GM12878 (cell line): ENCODE results near the gene MLPH. TPM values are rescaled to one million over a fixed set of nuclear protein-coding genes. Genes with fewer than 3 reads are reported as not detected.

Source experiments
- ATAC-seq: fragments of 200-7000 bp; cut with Tn5 transposase; 3 replicates; pipeline ENCODE4 v1.9.1; 2020; ENCODE audit warnings: mild to moderate bottlenecking, moderate library complexity
- BruUV-seq: library from RNA; stranded (reverse); fragments of 400-500 nt; replicated peaks from 2 replicates; lab custom pipeline; 2021; lab: Mats Ljungman, UMichigan
- CTCF ChIA-PET: fragments of 300-600 bp; sonication (Branson Sonifier 250); formaldehyde crosslinking; extraction: SDS; loops from one replicate; lab custom pipeline; 2021; ENCODE audit warnings: inconsistent platforms; lab: Yijun Ruan, JAX
- POLR2A ChIA-PET: fragments of 350-600 bp; formaldehyde crosslinking; extraction: SDS; loops from one replicate; lab custom pipeline; 2021; ENCODE audit warnings: inconsistent platforms; lab: Charles Lee
- RAD21 ChIA-PET: fragments of 300-600 bp; sonication (Branson Sonifier 250); formaldehyde crosslinking; loops from one replicate; lab custom pipeline; 2023; ENCODE audit warnings: antibody characterized with exemption; ENCODE audit not compliant: unreplicated experiment; lab: Charles Lee
- SMC1A ChIA-PET: fragments of 300-600 bp; sonication (Branson Sonifier 250); formaldehyde crosslinking; loops from one replicate; lab custom pipeline; 2023; ENCODE audit not compliant: unreplicated experiment, uncharacterized antibody; lab: Charles Lee
- DNase-seq: peaks from one replicate; pipeline ENCODE4 v3.0.0-alpha.2; 2011; ENCODE audit warnings: low read depth, low spot score
- FAIRE-seq: peaks from 3 replicates; lab custom pipeline; 2011; peaks lifted over from hg19 to GRCh38; lab: Jason Lieb, UNC
- H2AFZ ChIP-seq: 2 replicates; pipeline ENCODE4 v1.6.0; 2011; ENCODE audit warnings: low read depth, low read length, control low read depth; ENCODE audit not compliant: control insufficient read depth
- H3K27ac ChIP-seq: 2 replicates; pipeline ENCODE4 v1.5.1; 2011; ENCODE audit warnings: control low read depth; ENCODE audit not compliant: control insufficient read depth, insufficient read depth
- H3K27me3 ChIP-seq, 2 experiments: replicated peaks in 1 of 2; 2 replicates each; pipeline versions ENCODE4 v1.6.0 to v1.6.1; 2011; ENCODE audit warnings: low read length in 1 of 2; ENCODE audit not compliant: control insufficient read depth in 2 of 2, insufficient read depth in 2 of 2
- H3K36me3 ChIP-seq, 2 experiments: 2 replicates each; pipeline ENCODE4 v1.5.1; 2011; ENCODE audit warnings: low read length in 1 of 2; ENCODE audit not compliant: control insufficient read depth in 2 of 2, insufficient read depth in 2 of 2
- H3K4me1 ChIP-seq: 2 replicates; pipeline ENCODE4 v1.6.1; 2011; ENCODE audit warnings: mild to moderate bottlenecking, low read length, moderate library complexity, mixed read lengths; ENCODE audit not compliant: control insufficient read depth, insufficient read depth
- H3K4me2 ChIP-seq: 2 replicates; pipeline ENCODE4 v1.6.0; 2011; ENCODE audit warnings: control low read depth; ENCODE audit not compliant: control insufficient read depth, insufficient read depth
- H3K4me3 ChIP-seq: fragments of 200-600 bp; sonication (generic); 2 replicates; pipeline ENCODE4 v1.5.1; 2016
- H3K79me2 ChIP-seq: 2 replicates; pipeline ENCODE4 v1.6.0; 2011; ENCODE audit warnings: low read length; ENCODE audit not compliant: control insufficient read depth, insufficient read depth
- H3K9ac ChIP-seq: 2 replicates; pipeline ENCODE4 v1.8.0; 2011; ENCODE audit warnings: low read length, control low read depth, mixed read lengths; ENCODE audit not compliant: control insufficient read depth, insufficient read depth
- H3K9me3 ChIP-seq: replicated peaks from 3 replicates; pipeline ENCODE4 v1.5.1; 2011; ENCODE audit warnings: mild to moderate bottlenecking, low read length; ENCODE audit not compliant: control insufficient read depth, insufficient read depth
- H4K20me1 ChIP-seq: 2 replicates; pipeline ENCODE4 v1.6.0; 2011; ENCODE audit not compliant: control insufficient read depth, insufficient read depth
- CHD4 ChIP-seq: fragments of 200-600 bp; sonication (generic); IDR thresholded peaks from 2 replicates; pipeline ENCODE4 v1.6.1; 2016; ENCODE audit warnings: mild to moderate bottlenecking
- EGR1 ChIP-seq, 2 experiments: IDR thresholded peaks; 1 replicate in 1 of 2; 2 replicates in 1 of 2; pipeline ENCODE4 v1.6.1; 2011 to 2012; ENCODE audit warnings: low read depth in 2 of 2, low read length in 2 of 2, borderline replicate concordance in 1 of 2, mild to moderate bottlenecking in 1 of 2, moderate library complexity in 1 of 2
- ETV6 ChIP-seq, 2 experiments: fragments of 450-650 bp in 1 of 2; IDR thresholded peaks in 1 of 2; conservative IDR thresholded peaks in 1 of 2; 2 replicates each; pipeline ENCODE4 v1.6.1; 2014; ENCODE audit warnings: antibody characterized with exemption in 1 of 2, borderline replicate concordance in 1 of 2, low read depth in 1 of 2, mild to moderate bottlenecking in 1 of 2, moderate library complexity in 1 of 2
- FOXK2 ChIP-seq: fragments of 450-650 bp; IDR thresholded peaks from 2 replicates; pipeline ENCODE4 v1.6.1; 2017; ENCODE audit warnings: mild to moderate bottlenecking, moderate library complexity
- KLF5 ChIP-seq: fragments of 450-650 bp; IDR thresholded peaks from 2 replicates; pipeline ENCODE4 v1.6.1; 2014; ENCODE audit warnings: mild to moderate bottlenecking; ENCODE audit not compliant: partially characterized antibody
- MEF2B ChIP-seq: fragments of 450-650 bp; IDR thresholded peaks from 2 replicates; pipeline ENCODE4 v1.6.1; 2018; ENCODE audit warnings: mild to moderate bottlenecking, moderate library complexity; ENCODE audit not compliant: partially characterized antibody, poor library complexity, severe bottlenecking
- MXI1 ChIP-seq: fragments of 150-350 bp; IDR thresholded peaks from 2 replicates; pipeline ENCODE4 v1.6.1; 2011; ENCODE audit warnings: low read depth, mild to moderate bottlenecking, inconsistent platforms, low read length, improper control_type of control experiment
- NBN ChIP-seq: fragments of 450-650 bp; IDR thresholded peaks from 2 replicates; pipeline ENCODE4 v1.6.1; 2016
- NFXL1 ChIP-seq: fragments of 450-650 bp; IDR thresholded peaks from 2 replicates; pipeline ENCODE4 v1.6.1; 2017; ENCODE audit warnings: antibody characterized with exemption, mild to moderate bottlenecking, borderline replicate concordance
- SP1 ChIP-seq: IDR thresholded peaks from one replicate; pipeline ENCODE4 v1.6.1; 2011; ENCODE audit warnings: low read depth, low read length
- SREBF2 ChIP-seq: IDR thresholded peaks from 2 replicates; pipeline ENCODE4 v1.6.1; 2012; ENCODE audit warnings: mild to moderate bottlenecking, low read length
- TAF1 ChIP-seq: IDR thresholded peaks from 2 replicates; pipeline ENCODE4 v1.6.1; 2011; ENCODE audit warnings: mild to moderate bottlenecking, low read depth, low read length, borderline replicate concordance
- TBL1XR1 ChIP-seq: IDR thresholded peaks from 2 replicates; pipeline ENCODE4 v1.6.1; 2012; ENCODE audit warnings: low read depth, low read length, improper control_type of control experiment
- TCF7 ChIP-seq: IDR thresholded peaks from 2 replicates; pipeline ENCODE4 v1.6.1; 2014; ENCODE audit warnings: antibody characterized with exemption, borderline replicate concordance
- YBX1 ChIP-seq: fragments of 450-650 bp; IDR thresholded peaks from 2 replicates; pipeline ENCODE4 v1.6.1; 2016; ENCODE audit warnings: antibody characterized with exemption
- ZBTB11 ChIP-seq: fragments of 450-650 bp; formaldehyde crosslinking; IDR thresholded peaks from 2 replicates; pipeline ENCODE4 v1.5.0; 2022; ENCODE audit warnings: mild to moderate bottlenecking, missing genetic modification characterization
- ZNF622 ChIP-seq: fragments of 450-650 bp; IDR thresholded peaks from 2 replicates; pipeline ENCODE4 v1.6.1; 2017; ENCODE audit warnings: mild to moderate bottlenecking, inconsistent platforms
- ZZZ3 ChIP-seq: IDR thresholded peaks from 2 replicates; pipeline ENCODE4 v1.6.1; 2011; ENCODE audit warnings: low read depth; ENCODE audit not compliant: control insufficient read depth, insufficient read length
- WGBS: methylation state at CpG from one replicate; pipeline ENCODE4 v1.1.6; 2016; ENCODE audit warnings: low lambda C conversion rate; ENCODE audit not compliant: insufficient replicate concordance, insufficient coverage; ENCODE audit errors: missing lambda C conversion rate; 5-methylcytosine and 5-hydroxymethylcytosine counted together
- in situ Hi-C: fragments of 300-500 bp; cut with MboI; formaldehyde crosslinking; loops from 9 replicates; pipeline ENCODE4 v1.14.3; 2018; ENCODE audit warnings: mixed read lengths
- intact Hi-C: fragments of 100-400 bp; cut with micrococcal nuclease; formaldehyde crosslinking; loops from one replicate; pipeline ENCODE4 v1.14.2; 2022; ENCODE audit not compliant: unreplicated experiment
- polyA plus RNA-seq, 11 experiments: library from polyadenylated mRNA; depleted of rRNA in 4 of 11; unstranded in 6 of 11; stranded (reverse) in 5 of 11; fragments of >200 nt; fragmentation: Nextera tagmentation in 4 of 11; fragmentation: Illumina TruSeq in 1 of 11; extraction: Ambion mirVana in 4 of 11; extraction: Trizol in 1 of 11; gene quantifications; 1 replicate in 1 of 11; 2 replicates in 10 of 11; pipeline versions ENCODE4 v1.2.1 to v1.2.3, GENCODE V29; 2011 to 2016; ENCODE audit warnings: inconsistent platforms in 2 of 11, missing spikeins in 2 of 11, low read depth in 1 of 11
- total RNA-seq, 4 experiments: library from RNA; depleted of rRNA in 3 of 4; stranded (reverse); fragments of >200 nt in 3 of 4; fragmentation: Illumina TruSeq in 1 of 4; extraction: Trizol in 1 of 4; gene quantifications; 2 replicates each; pipeline versions ENCODE4 v1.2.1 to v1.2.3, GENCODE V29; 2013 to 2021

Gene MLPH
- total and polyA plus RNA-seq, 10 of the 15 experiments (the other 5 are each of a cell fraction or from before 2014, with no cell fraction given), result 0.16 to 0.85 TPM; not detected in 8

GRCh38 chr2:237491515-237492118 is 4.6 kb downstream of the MLPH start:
- CTCF ChIA-PET, result no interaction called here
- in situ Hi-C loops, result no loop called here

DNA sequence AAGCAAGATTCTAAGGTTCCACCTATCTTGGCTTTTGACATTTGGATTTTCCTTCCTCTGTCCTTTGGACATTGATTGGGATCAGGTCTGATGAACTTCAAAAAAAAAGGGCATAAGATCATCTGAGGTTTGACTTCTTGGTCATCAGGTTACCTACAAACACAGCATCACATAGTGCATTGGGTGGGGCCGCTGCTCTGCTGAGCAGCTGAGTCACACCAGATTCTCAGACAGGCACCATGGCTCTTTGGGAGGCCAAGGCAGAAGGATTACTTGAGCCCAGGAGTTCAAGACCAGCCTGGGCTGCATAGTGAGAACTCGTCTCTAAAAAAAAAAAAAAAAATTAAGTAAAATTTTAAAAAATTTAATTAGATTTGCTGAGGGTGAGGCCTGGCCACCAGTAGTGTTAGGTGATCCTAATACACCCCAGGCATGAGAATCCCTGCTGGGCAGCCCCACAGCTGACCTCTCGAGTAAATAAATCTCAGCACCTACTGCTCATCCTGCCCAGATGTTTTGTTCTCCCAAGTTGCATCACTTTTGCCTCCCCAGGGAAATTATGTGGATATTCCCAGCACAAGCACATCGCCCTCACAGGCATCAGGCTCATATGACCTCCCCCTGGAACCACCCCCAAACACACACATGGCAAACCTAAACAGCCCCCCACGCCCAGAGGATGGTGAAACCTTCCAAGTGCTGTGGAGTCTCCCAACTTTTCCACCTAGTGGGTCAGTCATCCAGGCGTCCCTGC is 5.3 kb downstream of the MLPH start:
- peaks cover 14% of the 10 kb centered on the region for H3K9me3 ChIP-seq
- no peaks in the 10 kb centered on the region for H4K20me1 ChIP-seq
- no peak overlapping the region for H3K4me3 ChIP-seq
- in situ Hi-C loops, result no loop called here
- CTCF ChIA-PET, result no interaction called here
- 0% methylated on average over 5 of the region's 6 CpGs for WGBS
- no peaks in the 10 kb centered on the region for H3K36me3 ChIP-seq
- no peak overlapping the region for H3K4me2 ChIP-seq
- intact Hi-C loops, result no loop called here
- H3K4me1 ChIP-seq, result no peaks in the 10 kb centered on the region
- H2AFZ ChIP-seq, result no peak overlapping the region
- RAD21 ChIA-PET, result no interaction called here
- no peak for ATAC-seq
- H3K27ac ChIP-seq, result no peak overlapping the region
- FAIRE-seq, result no peak
- peaks cover 4% of the 10 kb centered on the region in 2 experiments; a peak in 2 of 4 replicates for H3K27me3 ChIP-seq
- SMC1A ChIA-PET, result interaction anchor here (1.1 kb wide), 1 partner anchor 21 kb away, joined by 3 read pairs; no protein-coding TSS in a partner anchor
- no peak overlapping the region for H3K9ac ChIP-seq
- no peaks in the 10 kb centered on the region for H3K79me2 ChIP-seq
- no peak for DNase-seq
- POLR2A ChIA-PET, result no interaction called here
- no TSS peak for BruUV-seq
- TF ChIP-seq MXI1 (no peak), EGR1 (IDR thresholded peaks at IDR 0.05; ENCODE audit: borderline replicate concordance in 1 of 2, low read depth in 2 of 2, low read length in 2 of 2) (no peak), NBN (no peak), ZBTB11 (CRISPR knock-in tag) (no peak), ZNF622 (no peak), MEF2B (no peak), TBL1XR1 (no peak), ZZZ3 (no peak), NFXL1 (no peak)

More at GRCh38 chr2:237491515-237492118, 4.6 kb downstream of the MLPH start:
- no peaks in the 10 kb centered on the region for H3K4me1 ChIP-seq
- intact Hi-C loops, result no loop called here
- RAD21 ChIA-PET, result no interaction called here
- no peaks in the 10 kb centered on the region for H3K36me3 ChIP-seq
- no peak for TF ChIP-seq CHD4
- no peak for TF ChIP-seq YBX1
- TF ChIP-seq TAF1, result no peak
- no peak for TF ChIP-seq SREBF2
- no peak for TF ChIP-seq FOXK2
- no peak for TF ChIP-seq TCF7
- TF ChIP-seq SP1, result no peak
- TF ChIP-seq ETV6 (conservative IDR thresholded peaks at IDR 0.05 in 1 of 2, IDR thresholded peaks at IDR 0.05 in 1 of 2; ENCODE audit: borderline replicate concordance in 1 of 2, low read depth in 1 of 2), result no peak
- no peak for TF ChIP-seq KLF5
- TF ChIP-seq, all 136 proteins: peak for 0
- BruUV-seq, result no TSS peak
- ATAC-seq, result no peak
- no peak overlapping the region for H3K27ac ChIP-seq
- DNase-seq, result no peak
- H3K9ac ChIP-seq, result no peak overlapping the region
- ChIA-PET POLR2A (no interaction called here), SMC1A (interaction anchor here (1.1 kb wide), 1 partner anchor 22 kb away, joined by 3 read pairs; no protein-coding TSS in a partner anchor)
- peaks cover 14% of the 10 kb centered on the region for H3K9me3 ChIP-seq
- peaks cover 4 to 7% of the 10 kb centered on the region in 2 experiments; a peak in 2 of 4 replicates for H3K27me3 ChIP-seq
- no peak for FAIRE-seq
- H3K4me3 ChIP-seq, result no peak overlapping the region
- H2AFZ ChIP-seq, result no peak overlapping the region
- no peaks in the 10 kb centered on the region for H3K79me2 ChIP-seq
- H3K4me2 ChIP-seq, result no peak overlapping the region
- H4K20me1 ChIP-seq, result no peaks in the 10 kb centered on the region
- WGBS, result 17% methylated on average over 8 of the region's 8 CpGs
